ENCODE measurements around the gene ATXN2.
A peak's percentile ranks its signal among the peaks of the same experiment; 100 is the strongest.
"Not testable (repeated sequence)": the region's sequence is repeated elsewhere in the genome, so short reads cannot be mapped to it uniquely, and the experiment has no call there.

Gene ATXN2

DNA sequence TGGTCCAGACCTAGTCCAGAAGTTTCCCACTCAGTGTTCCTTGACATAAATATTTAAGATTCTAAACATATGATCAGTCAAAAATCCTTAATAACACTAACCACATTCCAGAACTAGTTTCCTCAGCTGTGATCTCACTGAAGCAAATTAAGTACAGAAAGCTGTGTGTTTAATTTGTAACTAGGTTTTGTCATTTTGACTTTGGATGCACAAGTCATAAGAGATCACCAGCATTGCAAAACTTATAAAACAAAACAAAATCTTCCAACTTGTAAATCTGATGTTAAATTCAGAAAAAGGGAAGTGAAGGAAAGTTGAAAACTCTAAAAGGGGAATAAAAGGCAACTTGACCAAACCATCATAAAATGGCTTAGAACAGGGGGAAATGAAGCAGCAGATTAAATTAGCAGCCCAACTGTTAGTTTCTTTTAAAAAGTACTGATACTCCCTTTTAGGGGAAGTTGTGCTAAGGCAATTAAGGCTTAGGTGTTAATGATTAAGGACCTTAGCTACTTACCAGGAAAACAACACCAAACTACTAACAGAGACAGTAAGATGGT, 136.8 kb downstream of the ATXN2 start:
- no peak overlapping the region for H3K23ac ChIP-seq (ENCODE audit: low read length in 2 of 2)
- no peak overlapping the region for H3K4ac ChIP-seq (ENCODE audit: low read depth in 1 of 2, low read length in 2 of 2)
- H3K36me3 ChIP-seq (ENCODE audit: control insufficient read depth in 1 of 2, insufficient read depth in 2 of 2, low read depth in 1 of 2, low read length in 2 of 2): peaks cover 22 to 55% of the 10 kb centered on the region in 2 experiments
- H3K4me2 ChIP-seq (ENCODE audit: low read length, poor library complexity, severe bottlenecking): no peak overlapping the region
- peaks cover 17% of the 10 kb centered on the region for H3K79me1 ChIP-seq (replicated peaks; ENCODE audit: low read length, poor library complexity, severe bottlenecking)
- H3K14ac ChIP-seq (ENCODE audit: low read length in 2 of 2): no peak overlapping the region
- peak overlapping the region; percentile 69 for H3K9ac ChIP-seq (ENCODE audit: low read length)
- no peak for DNase-seq
- no peak overlapping the region for H4K91ac ChIP-seq (ENCODE audit: low read length)
- no peak overlapping the region for H2AFZ ChIP-seq (ENCODE audit: low read depth, low read length)
- no peaks in the 10 kb centered on the region for H3K9me3 ChIP-seq (ENCODE audit: control insufficient read depth, low read length)
- H2BK5ac ChIP-seq (ENCODE audit: low read depth, low read length, poor library complexity, severe bottlenecking): no peak overlapping the region
- H2BK120ac ChIP-seq (ENCODE audit: low read depth, low read length): no peak overlapping the region
- H3K27me3 ChIP-seq (ENCODE audit: control insufficient read depth in 1 of 2, insufficient read depth in 1 of 2, low read length in 2 of 2): no peaks in the 10 kb centered on the region
- H2AK5ac ChIP-seq (ENCODE audit: low read length, severe bottlenecking): no peak overlapping the region
- peak overlapping the region in 1 of 2 experiments; percentile 32 for H3K4me3 ChIP-seq (ENCODE audit: insufficient read depth in 1 of 2, low read depth in 1 of 2, low read length in 2 of 2)
- no peak overlapping the region for H2BK12ac ChIP-seq (ENCODE audit: low read length in 2 of 2)
- peak overlapping the region; percentile 81 for H3K27ac ChIP-seq (ENCODE audit: low read length, poor library complexity, severe bottlenecking)
- H3K18ac ChIP-seq (ENCODE audit: low read depth in 1 of 2, low read length in 2 of 2): no peak overlapping the region
- H2BK15ac ChIP-seq (ENCODE audit: low read depth, poor library complexity, severe bottlenecking): no peak overlapping the region
- H4K8ac ChIP-seq (ENCODE audit: low read length): no peak overlapping the region
- H3K4me1 ChIP-seq (ENCODE audit: control insufficient read depth, insufficient read depth, low read depth, low read length): peaks cover 6% of the 10 kb centered on the region

DNA sequence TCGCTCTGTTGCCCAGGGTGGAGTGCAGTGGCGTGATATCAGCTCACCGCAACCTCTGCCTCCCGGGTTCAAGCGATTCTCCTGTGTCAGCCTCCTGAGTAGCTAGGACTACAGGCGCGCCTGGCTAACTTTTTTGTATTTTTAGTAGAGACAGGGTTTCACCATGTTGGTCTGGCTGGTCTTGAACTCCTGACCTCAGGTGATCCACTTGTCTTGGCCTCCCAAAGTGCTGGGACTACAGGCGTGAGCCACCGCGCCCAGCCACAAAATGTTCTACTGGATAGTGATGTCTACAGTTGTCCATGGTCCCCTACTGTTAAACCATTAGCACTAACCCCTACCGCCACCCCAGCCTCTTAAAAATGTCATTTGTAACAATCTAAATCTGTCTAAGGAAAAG, 139.0 kb downstream of the ATXN2 start:
- Histone ChIP-seq H3K79me1 (replicated peaks; ENCODE audit: low read length, poor library complexity, severe bottlenecking) (peaks cover 17% of the 10 kb centered on the region), H3K36me3 (ENCODE audit: control insufficient read depth in 1 of 2, insufficient read depth in 2 of 2, low read depth in 1 of 2, low read length in 2 of 2) (peaks cover 31 to 71% of the 10 kb centered on the region in 2 experiments), H3K4me1 (ENCODE audit: control insufficient read depth, insufficient read depth, low read depth, low read length) (peaks cover 12% of the 10 kb centered on the region)
- H2BK5ac ChIP-seq (ENCODE audit: low read depth, low read length, poor library complexity, severe bottlenecking); H3K9me3 ChIP-seq (ENCODE audit: control insufficient read depth, low read length); H4K8ac ChIP-seq (ENCODE audit: low read length); H4K91ac ChIP-seq (ENCODE audit: low read length); H3K4me2 ChIP-seq (ENCODE audit: low read length, poor library complexity, severe bottlenecking); H2BK120ac ChIP-seq (ENCODE audit: low read depth, low read length); H3K18ac ChIP-seq (ENCODE audit: low read depth in 1 of 2, low read length in 2 of 2); H3K27ac ChIP-seq (ENCODE audit: low read length, poor library complexity, severe bottlenecking); H3K4ac ChIP-seq (ENCODE audit: low read depth in 1 of 2, low read length in 2 of 2); DNase-seq; H2BK12ac ChIP-seq (ENCODE audit: low read length in 2 of 2); H2BK15ac ChIP-seq (ENCODE audit: low read depth, poor library complexity, severe bottlenecking); H2AFZ ChIP-seq (ENCODE audit: low read depth, low read length); H3K27me3 ChIP-seq (ENCODE audit: control insufficient read depth in 1 of 2, insufficient read depth in 1 of 2, low read length in 2 of 2); H3K23ac ChIP-seq (ENCODE audit: low read length in 2 of 2); H3K9ac ChIP-seq (ENCODE audit: low read length); H3K4me3 ChIP-seq (ENCODE audit: insufficient read depth in 1 of 2, low read depth in 1 of 2, low read length in 2 of 2); H2AK5ac ChIP-seq (ENCODE audit: low read length, severe bottlenecking); H3K14ac ChIP-seq (ENCODE audit: low read length in 2 of 2): not testable (repeated sequence)
- WGBS: 95% methylated on average over 11 of the region's 11 CpGs

DNA sequence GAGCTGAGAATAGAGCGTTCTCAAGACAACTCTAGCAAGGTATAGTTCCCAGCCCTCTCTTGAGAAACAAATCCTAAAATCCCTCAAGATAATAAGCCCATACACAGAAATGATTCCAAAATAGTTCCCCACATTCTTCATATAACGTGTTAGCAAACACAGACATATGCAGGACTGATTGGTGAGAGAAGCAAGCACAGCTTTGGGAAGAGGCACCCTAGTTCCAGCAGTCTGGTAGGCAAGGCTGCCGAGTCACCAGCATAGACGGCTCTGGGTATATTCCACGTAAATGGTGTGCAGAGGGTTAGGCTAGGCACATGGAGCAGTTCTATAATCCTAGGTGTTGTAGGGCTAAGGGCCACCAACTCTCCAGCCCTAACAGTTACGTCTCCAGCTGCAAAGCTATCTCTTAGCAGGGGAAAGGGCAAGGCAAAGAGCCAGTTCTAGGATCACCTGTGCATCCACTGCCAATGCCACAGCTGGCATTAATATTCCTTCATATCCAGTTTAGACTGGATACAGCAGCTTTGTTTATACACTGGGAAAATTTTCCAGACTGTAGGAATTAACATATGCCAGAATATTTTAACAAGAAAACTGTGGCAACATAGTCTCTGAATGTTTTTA, 140.5 kb downstream of the ATXN2 start:
- DNase-seq: no peak
- Histone ChIP-seq H3K9me3 (ENCODE audit: control insufficient read depth, low read length) (no peaks in the 10 kb centered on the region), H3K4ac (ENCODE audit: low read depth in 1 of 2, low read length in 2 of 2) (no peak overlapping the region), H4K91ac (ENCODE audit: low read length) (no peak overlapping the region), H3K27me3 (ENCODE audit: control insufficient read depth in 1 of 2, insufficient read depth in 1 of 2, low read length in 2 of 2) (no peaks in the 10 kb centered on the region), H3K23ac (ENCODE audit: low read length in 2 of 2) (peak overlapping the region in 1 of 2 experiments; percentile 9), H3K4me1 (ENCODE audit: control insufficient read depth, insufficient read depth, low read depth, low read length) (peaks cover 21% of the 10 kb centered on the region), H3K36me3 (ENCODE audit: control insufficient read depth in 1 of 2, insufficient read depth in 2 of 2, low read depth in 1 of 2, low read length in 2 of 2) (peaks cover 37 to 71% of the 10 kb centered on the region in 2 experiments), H2BK120ac (ENCODE audit: low read depth, low read length) (no peak overlapping the region), H3K79me1 (replicated peaks; ENCODE audit: low read length, poor library complexity, severe bottlenecking) (peaks cover 17% of the 10 kb centered on the region), H3K27ac (ENCODE audit: low read length, poor library complexity, severe bottlenecking) (no peak overlapping the region), H2BK5ac (ENCODE audit: low read depth, low read length, poor library complexity, severe bottlenecking) (no peak overlapping the region), H2AFZ (ENCODE audit: low read depth, low read length) (no peak overlapping the region), H3K18ac (ENCODE audit: low read depth in 1 of 2, low read length in 2 of 2) (peak overlapping the region in 1 of 2 experiments; percentile 43), H3K4me3 (ENCODE audit: insufficient read depth in 1 of 2, low read depth in 1 of 2, low read length in 2 of 2) (no peak overlapping the region), H2BK12ac (ENCODE audit: low read length in 2 of 2) (no peak overlapping the region), H3K14ac (ENCODE audit: low read length in 2 of 2) (no peak overlapping the region), H2AK5ac (ENCODE audit: low read length, severe bottlenecking) (peak overlapping the region; percentile 58), H3K9ac (ENCODE audit: low read length) (no peak overlapping the region), H3K4me2 (ENCODE audit: low read length, poor library complexity, severe bottlenecking) (no peak overlapping the region), H4K8ac (ENCODE audit: low read length) (no peak overlapping the region), H2BK15ac (ENCODE audit: low read depth, poor library complexity, severe bottlenecking) (no peak overlapping the region)
- WGBS: 96% methylated on average over 6 of the region's 6 CpGs

DNA sequence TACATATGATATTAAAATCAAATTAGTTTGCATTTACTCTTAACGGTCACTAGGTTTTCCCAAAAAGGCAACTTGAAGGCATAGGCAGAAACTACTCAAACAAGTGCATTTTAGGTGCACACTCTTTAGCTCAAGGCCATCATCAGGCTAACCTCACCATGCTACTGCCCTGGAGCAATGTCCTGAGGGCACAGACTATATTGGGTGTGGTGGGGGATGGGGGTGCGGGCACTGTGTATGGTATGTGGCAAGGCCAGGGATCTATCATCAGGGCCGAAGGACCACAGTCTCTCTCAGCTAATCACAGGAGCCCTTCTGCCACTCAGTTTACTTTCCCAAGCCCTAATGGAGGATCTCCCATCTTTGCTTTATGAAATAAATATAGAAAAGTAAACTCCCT, 141.5 kb downstream of the ATXN2 start:
- H3K4me3 ChIP-seq (ENCODE audit: insufficient read depth in 1 of 2, low read depth in 1 of 2, low read length in 2 of 2): no peak overlapping the region
- no peak overlapping the region for H3K9ac ChIP-seq (ENCODE audit: low read length)
- no peak overlapping the region for H3K4ac ChIP-seq (ENCODE audit: low read depth in 1 of 2, low read length in 2 of 2)
- H3K79me1 ChIP-seq (replicated peaks; ENCODE audit: low read length, poor library complexity, severe bottlenecking): peaks cover 12% of the 10 kb centered on the region
- H3K23ac ChIP-seq (ENCODE audit: low read length in 2 of 2): no peak overlapping the region
- H2AK5ac ChIP-seq (ENCODE audit: low read length, severe bottlenecking): peak overlapping the region; percentile 6
- no peak overlapping the region for H2BK5ac ChIP-seq (ENCODE audit: low read depth, low read length, poor library complexity, severe bottlenecking)
- no peak overlapping the region for H3K27ac ChIP-seq (ENCODE audit: low read length, poor library complexity, severe bottlenecking)
- no peak overlapping the region for H3K18ac ChIP-seq (ENCODE audit: low read depth in 1 of 2, low read length in 2 of 2)
- no peak for DNase-seq
- no peak overlapping the region for H4K8ac ChIP-seq (ENCODE audit: low read length)
- peak overlapping the region in 1 of 2 experiments; percentile 18 for H3K14ac ChIP-seq (ENCODE audit: low read length in 2 of 2)
- no peak overlapping the region for H2BK120ac ChIP-seq (ENCODE audit: low read depth, low read length)
- H2AFZ ChIP-seq (ENCODE audit: low read depth, low read length): no peak overlapping the region
- no peak overlapping the region for H2BK12ac ChIP-seq (ENCODE audit: low read length in 2 of 2)
- H3K4me2 ChIP-seq (ENCODE audit: low read length, poor library complexity, severe bottlenecking): no peak overlapping the region
- no peaks in the 10 kb centered on the region for H3K9me3 ChIP-seq (ENCODE audit: control insufficient read depth, low read length)
- 100% methylated on average over 2 of the region's 3 CpGs for WGBS
- no peaks in the 10 kb centered on the region for H3K27me3 ChIP-seq (ENCODE audit: control insufficient read depth in 1 of 2, insufficient read depth in 1 of 2, low read length in 2 of 2)
- H4K91ac ChIP-seq (ENCODE audit: low read length): no peak overlapping the region
- H3K4me1 ChIP-seq (ENCODE audit: control insufficient read depth, insufficient read depth, low read depth, low read length): peaks cover 23% of the 10 kb centered on the region
- peaks cover 44 to 76% of the 10 kb centered on the region in 2 experiments for H3K36me3 ChIP-seq (ENCODE audit: control insufficient read depth in 1 of 2, insufficient read depth in 2 of 2, low read depth in 1 of 2, low read length in 2 of 2)
- no peak overlapping the region for H2BK15ac ChIP-seq (ENCODE audit: low read depth, poor library complexity, severe bottlenecking)

All from mesenchymal stem cell (in vitro differentiated cells and primary cell).